Activated B cell treated with CpG ODN at 0.5 μM for 24 hours (primary cell): ENCODE results near the gene OR6J1. TPM values are rescaled to one million over a fixed set of nuclear protein-coding genes. Genes with fewer than 3 reads are reported as not detected.

Experiments used
- ATAC-seq: fragments of 200-7000 bp; cut with Tn5 transposase; one replicate; pipeline ENCODE4 v1.10.0; 2021; ENCODE audit warnings: low read depth, mild to moderate bottlenecking, moderate library complexity
- CTCF ChIA-PET: fragments of 350-600 bp; sonication (Branson Sonifier 250); formaldehyde crosslinking; loops from one replicate; lab custom pipeline; 2021; ENCODE audit warnings: antibody characterized with exemption; lab: Charles Lee
- POLR2A ChIA-PET: fragments of 350-600 bp; sonication (Branson Sonifier 250); formaldehyde crosslinking; loops from one replicate; lab custom pipeline; 2021; ENCODE audit warnings: antibody characterized with exemption; lab: Charles Lee
- DNase-seq: peaks from one replicate; pipeline ENCODE4 v3.0.0; 2022
- H3K27ac Mint-ChIP-seq: one replicate; pipeline ENCODE4 v1.8.0; 2020; ENCODE audit warnings: mixed read lengths
- H3K27me3 Mint-ChIP-seq: one replicate; pipeline ENCODE4 v1.8.0; 2021; ENCODE audit warnings: mixed read lengths
- H3K36me3 Mint-ChIP-seq: one replicate; pipeline ENCODE4 v1.8.0; 2021; ENCODE audit warnings: low read depth, mixed read lengths
- H3K4me1 Mint-ChIP-seq: one replicate; pipeline ENCODE4 v1.8.0; 2021; ENCODE audit warnings: mixed read lengths
- H3K4me3 Mint-ChIP-seq: one replicate; pipeline ENCODE4 v1.8.0; 2020; ENCODE audit warnings: mild to moderate bottlenecking, mixed read lengths
- H3K9me3 Mint-ChIP-seq: one replicate; pipeline ENCODE4 v1.8.0; 2020; ENCODE audit warnings: mixed read lengths
- CTCF ChIP-seq: fragments of 200-600 bp; IDR thresholded peaks from one replicate; pipeline ENCODE4 v1.8.0; 2022; ENCODE audit warnings: antibody characterized with exemption, mild to moderate bottlenecking
- intact Hi-C: fragments of 100-400 bp; cut with micrococcal nuclease; formaldehyde crosslinking; loops from one replicate; pipeline ENCODE4 v1.15.1; 2024
- total RNA-seq: library from RNA; stranded (reverse); gene quantifications from 2 replicates; pipeline ENCODE4 v1.2.3, GENCODE V29; 2022

The OR6J1 gene
- total RNA-seq, 1 donor from 2014 or later = not detected

GRCh38 chr14:22658946-22659345, 14.8 kb upstream of the OR6J1 start:
- CTCF ChIA-PET = interaction anchor here (0.7 to 5.4 kb wide), 6 partner anchors 89 to 285 kb away, joined by 3 to 36 read pairs (median 4); no protein-coding TSS in a partner anchor

DNA sequence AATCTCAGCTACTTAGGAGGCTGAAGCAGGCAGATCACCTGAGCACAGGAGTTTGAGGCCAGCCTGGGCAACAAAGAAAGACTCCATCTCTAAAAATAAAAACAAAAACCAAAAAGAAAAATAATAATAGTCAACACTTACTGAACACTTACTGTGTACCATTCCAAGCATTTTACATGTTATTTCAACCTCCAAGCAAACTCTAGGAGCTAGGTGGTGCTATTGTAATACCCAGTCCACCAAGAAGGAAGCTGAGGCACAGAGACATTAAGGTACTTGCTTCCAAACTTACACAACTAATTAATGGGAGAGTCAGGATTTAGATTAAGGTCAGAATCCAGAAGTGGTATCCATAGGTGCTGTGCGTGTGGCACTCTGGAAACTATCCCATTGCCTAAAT, 13.7 kb upstream of the OR6J1 start:
- Mint-ChIP-seq H3K36me3 (no peaks in the 10 kb centered on the region), H3K9me3 (no peaks in the 10 kb centered on the region), H3K27ac (no peak overlapping the region), H3K4me1 (no peaks in the 10 kb centered on the region), H3K27me3 (no peaks in the 10 kb centered on the region), H3K4me3 (no peak overlapping the region)
- POLR2A ChIA-PET = interaction anchor here (0.6 to 2.0 kb wide), 3 partner anchors 68 to 148 kb away, joined by 3 to 14 read pairs (median 5); partner anchors contain the start of gene DAD1
- no peak for ATAC-seq
- intact Hi-C loops = loop anchor here (1.0 to 10.0 kb wide), 3 partner anchors 87 to 242 kb away; no protein-coding TSS in a partner anchor
- no peak for TF ChIP-seq CTCF
- no peak for DNase-seq
- CTCF ChIA-PET = interaction anchor here (0.8 to 5.4 kb wide), 3 partner anchors 88 to 284 kb away, joined by 3 to 36 read pairs (median 4); no protein-coding TSS in a partner anchor

More at GRCh38 chr14:22658946-22659345, 14.8 kb upstream of the OR6J1 start:
- intact Hi-C loops = loop anchor here (1.0 to 10.0 kb wide), 3 partner anchors 86 to 241 kb away; no protein-coding TSS in a partner anchor
- ATAC-seq (no peak), DNase-seq (no peak)
- Mint-ChIP-seq H3K9me3 (no peaks in the 10 kb centered on the region), H3K27me3 (no peaks in the 10 kb centered on the region), H3K36me3 (no peaks in the 10 kb centered on the region), H3K4me3 (no peak overlapping the region), H3K27ac (no peak overlapping the region), H3K4me1 (no peaks in the 10 kb centered on the region)
- POLR2A ChIA-PET = interaction anchor here (2.0 kb wide), 1 partner anchor 70 kb away, joined by 5 read pairs; the partner anchor contains the start of gene DAD1
- no peak for TF ChIP-seq CTCF

- no peak overlapping the region for H3K4me3 Mint-ChIP-seq
- intact Hi-C loops = loop anchor here (10.0 kb wide), 1 partner anchor 88 kb away; no protein-coding TSS in a partner anchor
- POLR2A ChIA-PET = interaction anchor here (0.6 to 1.1 kb wide), 2 partner anchors 87 to 149 kb away, joined by 3 to 14 read pairs; no protein-coding TSS in a partner anchor
- H3K4me1 Mint-ChIP-seq = no peaks in the 10 kb centered on the region
- H3K36me3 Mint-ChIP-seq = no peaks in the 10 kb centered on the region
- TF ChIP-seq CTCF = no peak
- CTCF ChIA-PET = interaction anchor here (5.4 kb wide), 1 partner anchor 197 kb away, joined by 36 read pairs; no protein-coding TSS in a partner anchor
- ATAC-seq = no peak
- no peak overlapping the region for H3K27ac Mint-ChIP-seq
- DNase-seq = no peak
- no peaks in the 10 kb centered on the region for H3K9me3 Mint-ChIP-seq
- H3K27me3 Mint-ChIP-seq = no peaks in the 10 kb centered on the region
These were observed 13.0 kb upstream of the OR6J1 start for GRCh38 chr14:22656945-22657731.

DNA sequence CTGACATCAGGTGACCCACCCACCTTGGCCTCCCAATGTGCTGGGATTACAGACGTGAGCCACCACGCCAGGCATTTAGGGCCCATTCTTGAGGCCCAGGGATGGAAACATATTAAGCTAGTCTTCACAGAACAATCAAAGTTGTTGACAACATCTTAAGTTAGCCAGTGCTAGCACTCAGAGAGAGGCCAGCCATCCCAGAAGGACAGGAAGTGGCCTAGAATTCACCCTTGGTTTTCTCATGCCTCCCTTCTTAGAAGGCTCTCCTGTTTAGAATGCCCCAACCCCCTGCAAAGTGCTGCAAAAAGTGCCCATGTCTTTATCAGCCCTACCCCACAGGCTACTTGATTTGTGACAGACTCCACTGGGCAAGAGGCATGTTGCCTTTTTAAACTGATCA, 12.1 kb upstream of the OR6J1 start:
- intact Hi-C loops = loop anchor here (10.0 kb wide), 1 partner anchor 89 kb away; no protein-coding TSS in a partner anchor

More for the DNA sequence above, 12.1 kb upstream of the OR6J1 start:
- H3K27ac Mint-ChIP-seq = no peak overlapping the region
- no peak for TF ChIP-seq CTCF
- H3K4me1 Mint-ChIP-seq = no peaks in the 10 kb centered on the region
- no peak overlapping the region for H3K4me3 Mint-ChIP-seq
- CTCF ChIA-PET = interaction anchor here (1.1 to 5.4 kb wide), 2 partner anchors 198 to 337 kb away, joined by 3 to 36 read pairs; no protein-coding TSS in a partner anchor
- H3K36me3 Mint-ChIP-seq = no peaks in the 10 kb centered on the region
- DNase-seq (no peak), ATAC-seq (no peak)
- H3K27me3 Mint-ChIP-seq = no peaks in the 10 kb centered on the region
- H3K9me3 Mint-ChIP-seq = no peaks in the 10 kb centered on the region
- POLR2A ChIA-PET = no interaction called here
